Keratinocyte (primary cell): Measurements from ENCODE around the gene SLC18A2. TPM values are rescaled to one million over a fixed set of nuclear protein-coding genes. Genes with fewer than 3 reads are reported as not detected.

ENCODE experiments used
- DNase-seq: peaks from one replicate; pipeline ENCODE4 v3.0.0-alpha.2; 2011; ENCODE audit warnings: low read depth, missing footprints, low spot score
- FAIRE-seq: peaks from 2 replicates; lab custom pipeline; 2011; peaks lifted over from hg19 to GRCh38; lab: Jason Lieb, UNC
- H2AFZ ChIP-seq: 2 replicates; pipeline ENCODE4 v1.6.0; 2012; ENCODE audit warnings: low read length, control low read depth, inconsistent platforms; ENCODE audit not compliant: control insufficient read depth
- H3K27ac ChIP-seq: 2 replicates; pipeline ENCODE4 v1.5.1; 2011; ENCODE audit warnings: low read length; ENCODE audit not compliant: control insufficient read depth, insufficient read depth
- H3K27me3 ChIP-seq: 3 replicates; pipeline ENCODE4 v1.6.0; 2011; ENCODE audit warnings: low read length; ENCODE audit not compliant: control insufficient read depth, insufficient read depth; ENCODE audit errors: extremely low read depth
- H3K36me3 ChIP-seq, 2 experiments: 2 replicates in 1 of 2; 3 replicates in 1 of 2; pipeline ENCODE4 v1.5.1; 2011; ENCODE audit warnings: low read length in 2 of 2, mild to moderate bottlenecking in 1 of 2; ENCODE audit not compliant: control insufficient read depth in 2 of 2, insufficient read depth in 2 of 2; ENCODE audit errors: extremely low read depth in 1 of 2
- H3K4me1 ChIP-seq: 3 replicates; pipeline ENCODE4 v1.5.1; 2011; ENCODE audit warnings: low read length; ENCODE audit not compliant: control insufficient read depth, insufficient read depth; ENCODE audit errors: extremely low read depth
- H3K4me2 ChIP-seq: 3 replicates; pipeline ENCODE4 v1.6.0; 2011; ENCODE audit warnings: low read depth, low read length; ENCODE audit not compliant: control insufficient read depth, insufficient read depth; ENCODE audit errors: extremely low read depth
- H3K4me3 ChIP-seq, 3 experiments: fragments of 200-600 bp in 1 of 3; sonication (generic) in 1 of 3; 2 replicates in 2 of 3; 3 replicates in 1 of 3; pipeline ENCODE4 v1.5.1; 2011 to 2016; ENCODE audit warnings: low read length in 3 of 3, mild to moderate bottlenecking in 3 of 3, control low read depth in 2 of 3, inconsistent platforms in 1 of 3, low read depth in 1 of 3, mixed read lengths in 1 of 3, mixed run types in 1 of 3, moderate library complexity in 1 of 3; ENCODE audit not compliant: control insufficient read depth in 2 of 3, insufficient read depth in 2 of 3; ENCODE audit errors: extremely low read depth in 1 of 3
- H3K79me2 ChIP-seq: 2 replicates; pipeline ENCODE4 v1.6.0; 2012; ENCODE audit warnings: low read length; ENCODE audit not compliant: control insufficient read depth, insufficient read depth
- H3K9ac ChIP-seq: 3 replicates; pipeline ENCODE4 v1.6.0; 2011; ENCODE audit warnings: low read length; ENCODE audit not compliant: control insufficient read depth, insufficient read depth; ENCODE audit errors: extremely low read depth
- H3K9me1 ChIP-seq: 3 replicates; pipeline ENCODE4 v1.6.0; 2011; ENCODE audit warnings: low read length; ENCODE audit not compliant: control insufficient read depth, insufficient read depth; ENCODE audit errors: extremely low read depth
- H3K9me3 ChIP-seq: 2 replicates; pipeline ENCODE4 v1.5.1; 2012; ENCODE audit warnings: low read depth, low read length; ENCODE audit not compliant: control insufficient read depth
- H4K20me1 ChIP-seq: 3 replicates; pipeline ENCODE4 v1.6.0; 2011; ENCODE audit warnings: low read length; ENCODE audit not compliant: control insufficient read depth, insufficient read depth; ENCODE audit errors: extremely low read depth
- CTCF ChIP-seq, 3 experiments: IDR thresholded peaks in 1 of 3; conservative IDR thresholded peaks in 1 of 3; optimal IDR thresholded peaks in 1 of 3; 2 replicates in 2 of 3; 3 replicates in 1 of 3; pipeline versions ENCODE3 to v1.5.1; 2011; ENCODE audit warnings: low read length in 3 of 3, mild to moderate bottlenecking in 3 of 3, moderate library complexity in 2 of 3, control low read depth in 1 of 3, inconsistent platforms in 1 of 3; ENCODE audit not compliant: insufficient read depth in 2 of 3; ENCODE audit errors: extremely low read depth in 1 of 3
- EZH2 ChIP-seq: IDR thresholded peaks from one replicate; pipeline ENCODE4 v1.6.1; 2012; ENCODE audit warnings: inconsistent platforms, mild to moderate bottlenecking, low read length, moderate library complexity
- dilution Hi-C: fragments of 300-500 bp; cut with MboI; formaldehyde crosslinking; loops from one replicate; pipeline ENCODE4 v1.7.0; 2020; ENCODE audit warnings: low sequenced_read_pairs; ENCODE audit not compliant: extremely low pct_ligation_motif_present
- polyA plus RNA-seq, 5 experiments: library from polyadenylated mRNA; depleted of rRNA in 3 of 5; stranded (reverse) in 3 of 5; stranded (forward) in 1 of 5; unstranded in 1 of 5; fragments of >200 nt; gene quantifications; 1 replicate in 1 of 5; 2 replicates in 3 of 5; 3 replicates in 1 of 5; pipeline versions ENCODE4 v1.2.1 to v1.2.3, GENCODE V29; 2011 to 2012; ENCODE audit warnings: missing spikeins in 2 of 5, low read depth in 1 of 5, low replicate concordance in 1 of 5

Gene SLC18A2
- polyA plus RNA-seq, 1 donor (not counting 4 experiments of a cell fraction or from before 2014, with no cell fraction given), result not detected

DNA sequence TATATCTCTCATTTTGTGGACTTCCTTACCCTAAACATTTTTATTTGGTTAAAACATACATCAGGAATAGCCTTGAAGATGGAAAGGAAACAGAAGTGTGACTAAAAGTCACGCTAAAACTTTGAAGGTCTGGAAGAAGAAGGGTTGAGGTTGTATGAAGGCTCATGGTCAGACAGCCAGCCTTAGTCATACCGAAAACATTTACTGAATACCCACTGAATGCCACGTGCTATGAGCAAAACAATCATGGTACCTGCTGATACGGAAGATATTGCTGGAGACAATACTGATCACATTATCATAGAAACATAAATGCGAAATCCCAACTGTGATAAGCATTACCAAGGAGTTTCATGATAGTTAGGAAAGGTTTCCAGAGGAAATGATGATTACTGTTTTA, 70.3 kb downstream of the SLC18A2 start:
- no peak overlapping the region for H2AFZ ChIP-seq
- no peaks in the 10 kb centered on the region for H3K9me3 ChIP-seq
- peaks cover 0 to 4% of the 10 kb centered on the region in 2 experiments for H3K36me3 ChIP-seq
- no peaks in the 10 kb centered on the region for H3K4me1 ChIP-seq
- no peaks in the 10 kb centered on the region for H4K20me1 ChIP-seq
- no peak overlapping the region for H3K27ac ChIP-seq
- no peak for FAIRE-seq
- H3K4me3 ChIP-seq, result no peak overlapping the region
- TF ChIP-seq CTCF (optimal IDR thresholded peaks at IDR 0.05 in 1 of 3, IDR thresholded peaks at IDR 0.05 in 1 of 3, conservative IDR thresholded peaks at IDR 0.05 in 1 of 3; ENCODE audit: extremely low read depth in 1 of 3, insufficient read depth in 2 of 3, low read length in 3 of 3), result no peak
- TF ChIP-seq EZH2, result no peak
- no peak for DNase-seq
- peaks cover 4% of the 10 kb centered on the region for H3K79me2 ChIP-seq
- H3K9me1 ChIP-seq, result no peaks in the 10 kb centered on the region
- no peaks in the 10 kb centered on the region for H3K27me3 ChIP-seq
- no peak overlapping the region for H3K4me2 ChIP-seq
- dilution Hi-C loops, result no loop called here
- no peak overlapping the region for H3K9ac ChIP-seq

DNA sequence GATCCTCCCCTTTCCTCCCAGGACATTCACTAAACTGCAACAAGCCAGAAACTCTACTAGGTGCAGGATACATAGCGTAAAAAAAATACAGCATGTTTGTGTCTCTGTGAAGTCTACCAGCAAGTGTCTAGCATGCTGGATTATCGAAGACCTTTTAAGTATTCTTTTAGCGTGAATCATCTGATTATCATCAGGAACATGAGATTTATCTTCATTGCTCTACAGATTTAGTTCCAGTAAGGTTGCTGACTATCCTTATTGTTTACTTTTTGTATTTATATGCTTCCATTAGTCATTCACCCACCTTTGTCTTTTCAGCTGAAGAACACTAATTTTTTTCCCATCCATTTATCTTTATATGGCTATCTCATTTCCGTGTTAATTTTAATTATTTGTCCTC, 71.5 kb downstream of the SLC18A2 start:
- Histone ChIP-seq H3K4me2 (no peak overlapping the region), H3K27ac (no peak overlapping the region)
- dilution Hi-C loops, result no loop called here

More for the DNA sequence above, 71.5 kb downstream of the SLC18A2 start:
- Histone ChIP-seq H3K4me1 (no peaks in the 10 kb centered on the region), H4K20me1 (no peaks in the 10 kb centered on the region), H3K27me3 (no peaks in the 10 kb centered on the region), H3K4me3 (no peak overlapping the region), H3K9me1 (no peaks in the 10 kb centered on the region), H3K36me3 (peaks cover 0 to 4% of the 10 kb centered on the region in 2 experiments), H3K9me3 (no peaks in the 10 kb centered on the region), H2AFZ (no peak overlapping the region), H3K9ac (no peak overlapping the region), H3K79me2 (peaks cover 4% of the 10 kb centered on the region)
- no peak for FAIRE-seq
- DNase-seq, result no peak
- TF ChIP-seq EZH2 (no peak), CTCF (optimal IDR thresholded peaks at IDR 0.05 in 1 of 3, IDR thresholded peaks at IDR 0.05 in 1 of 3, conservative IDR thresholded peaks at IDR 0.05 in 1 of 3; ENCODE audit: extremely low read depth in 1 of 3, insufficient read depth in 2 of 3, low read length in 3 of 3) (no peak)
